Stimulated activated naive B cell treated with anti-CD40 and anti-IgM and Interleukin-4, amounts not matched to agents 10 μg/mL and 1 μg/mL and 100 μg/mL, for 72 hours (primary cell): Measurements from ENCODE around the gene GPRC6A.
A peak's percentile ranks its signal among the peaks of the same experiment; 100 is the strongest.
"Not testable (repeated sequence)": the region's sequence is repeated elsewhere in the genome, so short reads cannot be mapped to it uniquely, and the experiment has no call there.

ENCODE experiments used
- ATAC-seq, 2 donors: fragments of 150-1000 bp; cut with Tn5 transposase; replicated peaks; 2 replicates each; pipeline ENCODE4 v1.10.0; 2021; ENCODE audit warnings: moderate library complexity in 1 of 2
- DNase-seq: peaks from one replicate; pipeline ENCODE4 v3.0.0; 2021
- H3K27ac Mint-ChIP-seq: one replicate; pipeline ENCODE4 v1.8.0; 2022; ENCODE audit warnings: mild to moderate bottlenecking, mixed read lengths
- H3K27me3 Mint-ChIP-seq, 2 donors: one replicate each; pipeline ENCODE4 v1.8.0; 2022; ENCODE audit warnings: mixed read lengths in 2 of 2
- H3K36me3 Mint-ChIP-seq, 2 donors: one replicate each; pipeline ENCODE4 v1.8.0; 2022; ENCODE audit warnings: mixed read lengths in 2 of 2, mild to moderate bottlenecking in 1 of 2
- H3K4me1 Mint-ChIP-seq, 2 donors: one replicate each; pipeline ENCODE4 v1.8.0; 2022; ENCODE audit warnings: mixed read lengths in 2 of 2, mild to moderate bottlenecking in 1 of 2
- H3K4me3 Mint-ChIP-seq, 2 donors: one replicate each; pipeline ENCODE4 v1.8.0; 2022; ENCODE audit warnings: mild to moderate bottlenecking in 2 of 2, mixed read lengths in 2 of 2, moderate library complexity in 1 of 2
- H3K9me3 Mint-ChIP-seq, 2 donors: one replicate each; pipeline ENCODE4 v1.8.0; 2022; ENCODE audit warnings: mixed read lengths in 2 of 2, mild to moderate bottlenecking in 1 of 2

Gene GPRC6A, protein sequence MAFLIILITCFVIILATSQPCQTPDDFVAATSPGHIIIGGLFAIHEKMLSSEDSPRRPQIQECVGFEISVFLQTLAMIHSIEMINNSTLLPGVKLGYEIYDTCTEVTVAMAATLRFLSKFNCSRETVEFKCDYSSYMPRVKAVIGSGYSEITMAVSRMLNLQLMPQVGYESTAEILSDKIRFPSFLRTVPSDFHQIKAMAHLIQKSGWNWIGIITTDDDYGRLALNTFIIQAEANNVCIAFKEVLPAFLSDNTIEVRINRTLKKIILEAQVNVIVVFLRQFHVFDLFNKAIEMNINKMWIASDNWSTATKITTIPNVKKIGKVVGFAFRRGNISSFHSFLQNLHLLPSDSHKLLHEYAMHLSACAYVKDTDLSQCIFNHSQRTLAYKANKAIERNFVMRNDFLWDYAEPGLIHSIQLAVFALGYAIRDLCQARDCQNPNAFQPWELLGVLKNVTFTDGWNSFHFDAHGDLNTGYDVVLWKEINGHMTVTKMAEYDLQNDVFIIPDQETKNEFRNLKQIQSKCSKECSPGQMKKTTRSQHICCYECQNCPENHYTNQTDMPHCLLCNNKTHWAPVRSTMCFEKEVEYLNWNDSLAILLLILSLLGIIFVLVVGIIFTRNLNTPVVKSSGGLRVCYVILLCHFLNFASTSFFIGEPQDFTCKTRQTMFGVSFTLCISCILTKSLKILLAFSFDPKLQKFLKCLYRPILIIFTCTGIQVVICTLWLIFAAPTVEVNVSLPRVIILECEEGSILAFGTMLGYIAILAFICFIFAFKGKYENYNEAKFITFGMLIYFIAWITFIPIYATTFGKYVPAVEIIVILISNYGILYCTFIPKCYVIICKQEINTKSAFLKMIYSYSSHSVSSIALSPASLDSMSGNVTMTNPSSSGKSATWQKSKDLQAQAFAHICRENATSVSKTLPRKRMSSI

DNA sequence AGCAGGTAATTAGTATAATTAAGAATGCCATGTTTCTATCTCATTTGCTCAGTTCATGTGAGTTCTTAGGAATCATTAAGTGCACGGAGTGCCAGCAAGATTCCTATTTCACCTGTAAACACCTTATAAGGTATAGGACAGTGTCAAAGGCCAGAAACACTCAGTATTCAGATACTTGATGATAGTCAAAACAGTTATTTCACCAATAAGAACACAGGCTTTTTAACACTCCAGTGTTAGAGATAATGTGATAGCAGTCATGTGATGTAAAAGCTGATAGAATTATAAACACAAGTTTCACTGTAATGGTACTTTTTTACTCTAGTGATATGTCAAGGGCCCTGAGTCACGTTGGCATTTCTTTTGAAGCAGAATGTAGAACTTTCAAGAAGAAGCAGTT is at the start of gene GPRC6A:
Gene GPRC6A (minus strand): TSS at position 101 of the 400 bp plus-strand sequence. CDS start 70 bp downstream, at position 31.
- Mint-ChIP-seq H3K36me3 (no peaks in the 10 kb centered on the region), H3K27ac (no peak within 1 kb of the TSS), H3K4me1 (no peaks in the 10 kb centered on the region), H3K4me3 (no peak within 1 kb of the TSS), H3K9me3 (peaks cover 3 to 6% of the 10 kb centered on the region in 2 donors), H3K27me3 (no peaks in the 10 kb centered on the region)
- ATAC-seq: no peak
- no peak for DNase-seq

DNA sequence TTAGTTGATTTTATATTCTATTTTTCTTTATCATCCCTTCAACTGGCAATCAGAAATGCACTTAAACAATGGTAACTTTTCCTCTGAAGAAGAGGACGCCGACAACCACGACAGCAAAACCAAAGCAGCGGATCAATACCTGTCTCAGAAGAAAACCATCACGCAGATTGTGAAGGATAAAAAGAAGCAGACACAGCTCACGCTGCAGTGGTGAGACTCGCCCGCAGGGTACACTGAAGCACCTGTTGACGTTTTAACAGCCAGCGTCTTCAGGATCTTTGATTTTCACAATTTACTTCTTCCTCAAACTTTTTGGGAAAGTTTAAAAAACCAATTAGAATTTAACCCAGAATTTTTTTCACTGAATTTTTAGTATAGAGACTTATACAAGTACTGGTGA is 48.9 kb upstream of the GPRC6A start:
- H3K4me3 Mint-ChIP-seq: no peak overlapping the region
- no peak for DNase-seq
- H3K27ac Mint-ChIP-seq: no peak overlapping the region
- H3K36me3 Mint-ChIP-seq: no peaks in the 10 kb centered on the region
- H3K4me1 Mint-ChIP-seq: peaks cover 4 to 13% of the 10 kb centered on the region in 2 donors
- ATAC-seq: no peak
- peaks cover 19 to 27% of the 10 kb centered on the region in 2 donors for H3K27me3 Mint-ChIP-seq
- H3K9me3 Mint-ChIP-seq: no peaks in the 10 kb centered on the region

DNA sequence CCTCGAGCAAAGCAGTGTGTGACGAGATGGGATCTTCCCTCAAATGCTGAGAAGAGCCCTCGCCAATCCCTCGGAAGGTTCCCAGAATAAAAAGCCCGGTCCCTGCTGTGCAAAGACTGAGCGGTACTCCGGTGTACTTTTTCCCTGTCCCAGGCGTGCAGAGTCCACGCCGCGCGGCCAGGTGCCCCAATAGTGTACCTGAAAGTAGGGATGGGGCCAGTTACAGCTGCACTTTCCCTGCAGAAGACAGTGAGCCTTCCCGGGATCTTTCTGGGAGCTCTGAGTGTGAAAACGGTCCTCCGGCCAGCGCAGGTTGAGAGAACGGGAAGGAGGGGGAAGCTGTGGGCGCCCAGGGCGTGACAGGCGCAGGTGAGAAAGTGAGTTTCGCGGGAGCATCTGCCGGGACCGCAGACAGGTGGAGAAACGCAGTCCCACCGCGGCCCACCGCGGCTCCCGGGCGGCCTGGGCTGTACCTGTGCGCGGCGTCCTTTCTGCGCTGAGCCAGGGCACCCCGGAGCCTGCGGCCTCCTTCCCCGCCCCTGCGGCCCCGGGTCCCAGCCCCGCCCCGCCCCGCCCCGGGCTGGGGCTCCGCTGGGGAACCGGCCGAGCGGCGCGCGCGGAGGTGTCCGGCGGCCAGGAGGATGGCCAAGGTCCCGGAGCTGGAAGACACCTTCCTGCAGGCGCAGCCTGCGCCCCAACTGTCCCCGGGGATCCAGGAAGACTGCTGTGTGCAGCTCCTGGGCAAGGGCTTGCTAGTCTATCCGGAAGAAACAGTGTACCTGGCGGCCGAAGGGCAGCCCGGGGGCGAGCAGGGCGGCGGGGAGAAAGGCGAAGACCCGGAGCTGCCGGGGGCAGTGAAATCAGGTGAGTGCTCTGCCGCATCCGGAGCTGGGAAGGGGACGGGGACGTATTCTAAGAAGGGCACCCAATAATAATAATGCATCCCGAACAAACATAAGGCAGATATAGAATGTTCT is 48.0 kb upstream of the GPRC6A start, which contains the start of gene RFX6:
Gene RFX6 (plus strand): TSS at position 608 of the 977 bp plus-strand sequence. CDS start 34 bp downstream, at position 642.
- Mint-ChIP-seq H3K27me3 (peaks cover 19 to 27% of the 10 kb centered on the region in 2 donors), H3K36me3 (no peaks in the 10 kb centered on the region), H3K4me3 (peak within 1 kb of the TSS; percentile 64 to 78), H3K27ac (no peak within 1 kb of the TSS), H3K9me3 (no peaks in the 10 kb centered on the region), H3K4me1 (peaks cover 4 to 13% of the 10 kb centered on the region in 2 donors)
- DNase-seq (no peak), ATAC-seq (peak; percentile 31 to 44)

GRCh38 chr6:116876107-116876506 is 47.2 kb upstream of the GPRC6A start:
- H3K36me3 Mint-ChIP-seq: no peaks in the 10 kb centered on the region
- no peaks in the 10 kb centered on the region for H3K9me3 Mint-ChIP-seq
- H3K27me3 Mint-ChIP-seq: peaks cover 19 to 27% of the 10 kb centered on the region in 2 donors
- H3K4me1 Mint-ChIP-seq: peaks cover 4 to 13% of the 10 kb centered on the region in 2 donors
- no peak overlapping the region for H3K27ac Mint-ChIP-seq
- DNase-seq (no peak), ATAC-seq (no peak)
- no peak overlapping the region for H3K4me3 Mint-ChIP-seq

- Mint-ChIP-seq H3K4me3 (no peak overlapping the region), H3K9me3 (no peaks in the 10 kb centered on the region), H3K27me3 (peaks cover 19 to 27% of the 10 kb centered on the region in 2 donors), H3K36me3 (no peaks in the 10 kb centered on the region), H3K4me1 (peaks cover 4 to 13% of the 10 kb centered on the region in 2 donors), H3K27ac (no peak overlapping the region)
- ATAC-seq: no peak
- no peak for DNase-seq
These were observed 43.9 kb upstream of the GPRC6A start for GRCh38 chr6:116872771-116873170.

GRCh38 chr6:116866281-116866871 is 37.5 kb upstream of the GPRC6A start:
- H3K27me3 Mint-ChIP-seq: no peaks in the 10 kb centered on the region
- H3K36me3 Mint-ChIP-seq: no peaks in the 10 kb centered on the region
- H3K27ac Mint-ChIP-seq: no peak overlapping the region
- no peak for DNase-seq
- ATAC-seq: no peak
- H3K9me3 Mint-ChIP-seq: peaks cover 0 to 2% of the 10 kb centered on the region in 2 donors
- H3K4me3 Mint-ChIP-seq: no peak overlapping the region
- H3K4me1 Mint-ChIP-seq: no peaks in the 10 kb centered on the region

DNA sequence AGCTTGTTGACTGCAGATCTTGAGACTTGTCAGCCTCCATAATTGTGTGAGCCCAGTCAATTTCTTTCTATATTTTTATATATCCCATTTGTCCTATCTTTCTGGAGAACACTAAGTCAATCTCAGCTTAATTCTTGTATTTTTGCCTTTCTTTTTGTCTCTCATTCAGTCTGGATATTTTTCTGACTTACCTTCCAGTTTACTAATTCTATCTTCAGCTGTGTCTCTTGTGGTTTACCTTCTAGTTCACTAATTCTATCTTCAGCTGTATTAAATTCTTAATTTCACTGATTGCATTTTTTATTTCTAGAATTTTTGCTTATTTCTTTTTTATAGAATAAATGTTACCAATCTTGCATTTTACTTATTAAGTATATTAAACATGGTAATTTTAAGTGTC is 30.4 kb upstream of the GPRC6A start:
- ATAC-seq (no peak), DNase-seq (no peak)
- no peak overlapping the region for H3K27ac Mint-ChIP-seq
- no peaks in the 10 kb centered on the region for H3K4me1 Mint-ChIP-seq
- no peak overlapping the region for H3K4me3 Mint-ChIP-seq
- peaks cover 18 to 20% of the 10 kb centered on the region in 2 donors for H3K9me3 Mint-ChIP-seq
- no peaks in the 10 kb centered on the region for H3K27me3 Mint-ChIP-seq
- H3K36me3 Mint-ChIP-seq: no peaks in the 10 kb centered on the region

- H3K27me3 Mint-ChIP-seq: no peaks in the 10 kb centered on the region
- no peak overlapping the region for H3K27ac Mint-ChIP-seq
- ATAC-seq: no peak
- peaks cover 21 to 24% of the 10 kb centered on the region in 2 donors for H3K9me3 Mint-ChIP-seq
- DNase-seq: no peak
- no peaks in the 10 kb centered on the region for H3K4me1 Mint-ChIP-seq
- H3K4me3 Mint-ChIP-seq: no peak overlapping the region
- H3K36me3 Mint-ChIP-seq: no peaks in the 10 kb centered on the region
These were observed 29.2 kb upstream of the GPRC6A start for GRCh38 chr6:116858060-116858459.

GRCh38 chr6:116847227-116847626 is 18.3 kb upstream of the GPRC6A start:
- Mint-ChIP-seq H3K4me1 (no peaks in the 10 kb centered on the region), H3K36me3 (no peaks in the 10 kb centered on the region), H3K4me3 (no peak overlapping the region), H3K27me3 (peaks cover 9 to 21% of the 10 kb centered on the region in 2 donors), H3K9me3 (peaks cover 0 to 1% of the 10 kb centered on the region in 2 donors), H3K27ac (no peak overlapping the region)
- no peak for DNase-seq
- ATAC-seq: peak; percentile 21 to 39

GRCh38 chr6:116842459-116842858 is 13.6 kb upstream of the GPRC6A start:
- Mint-ChIP-seq H3K27ac (no peak overlapping the region), H3K4me3 (no peak overlapping the region)
- no peak for DNase-seq

GRCh38 chr6:116840091-116840490 is 11.2 kb upstream of the GPRC6A start:
- DNase-seq (no peak), ATAC-seq (peak; percentile 23 to 34)
- Mint-ChIP-seq H3K4me1 (peaks cover 0 to 2% of the 10 kb centered on the region in 2 donors), H3K9me3 (no peaks in the 10 kb centered on the region), H3K27ac (no peak overlapping the region), H3K27me3 (peaks cover 5% of the 10 kb centered on the region in 2 donors), H3K4me3 (no peak overlapping the region), H3K36me3 (no peaks in the 10 kb centered on the region)

More at GRCh38 chr6:116842459-116842858, 13.6 kb upstream of the GPRC6A start:
- Mint-ChIP-seq H3K36me3 (no peaks in the 10 kb centered on the region), H3K27me3 (peaks cover 0 to 5% of the 10 kb centered on the region in 2 donors), H3K9me3 (no peaks in the 10 kb centered on the region), H3K4me1 (peaks cover 0 to 2% of the 10 kb centered on the region in 2 donors)
- no peak for ATAC-seq

DNA sequence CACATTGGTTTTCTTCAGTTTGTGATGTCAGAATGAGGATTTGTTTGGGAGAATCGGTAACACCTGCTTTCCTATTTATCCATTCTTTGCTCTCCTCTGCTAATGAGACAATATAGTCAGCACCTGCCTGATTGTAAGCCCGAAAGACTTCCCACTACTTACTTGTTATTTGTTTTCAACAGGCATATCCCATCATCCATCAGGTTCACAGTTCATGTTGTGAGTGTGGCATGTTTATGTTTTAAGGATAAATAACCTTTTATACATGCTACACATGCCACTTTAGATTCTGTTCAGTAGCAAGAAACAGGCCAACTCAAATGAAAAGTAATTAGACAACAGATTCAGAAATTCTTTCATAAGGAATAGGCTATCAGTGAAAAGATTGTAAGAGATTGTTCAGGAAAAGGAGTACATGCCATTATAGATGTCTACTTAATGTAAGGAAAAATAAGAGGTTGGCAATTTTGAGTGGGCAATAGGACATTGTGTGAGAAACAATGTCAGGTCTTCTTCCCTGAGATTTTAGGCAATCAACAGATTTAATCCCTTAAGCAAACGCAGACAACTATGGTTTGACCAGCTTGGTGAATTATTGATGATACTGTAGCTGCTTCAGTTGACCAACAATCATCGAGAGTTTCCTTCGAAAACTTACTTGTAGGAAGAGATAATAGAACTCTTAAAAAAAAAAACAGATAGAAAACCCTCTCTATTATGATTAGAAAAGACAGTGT is 7.9 kb upstream of the GPRC6A start:
- H3K27me3 Mint-ChIP-seq: peaks cover 5% of the 10 kb centered on the region in 2 donors
- no peak for ATAC-seq
- H3K4me3 Mint-ChIP-seq: no peak overlapping the region
- no peak for DNase-seq
- peaks cover 0 to 2% of the 10 kb centered on the region in 2 donors for H3K4me1 Mint-ChIP-seq
- no peaks in the 10 kb centered on the region for H3K36me3 Mint-ChIP-seq
- no peaks in the 10 kb centered on the region for H3K9me3 Mint-ChIP-seq
- no peak overlapping the region for H3K27ac Mint-ChIP-seq

DNA sequence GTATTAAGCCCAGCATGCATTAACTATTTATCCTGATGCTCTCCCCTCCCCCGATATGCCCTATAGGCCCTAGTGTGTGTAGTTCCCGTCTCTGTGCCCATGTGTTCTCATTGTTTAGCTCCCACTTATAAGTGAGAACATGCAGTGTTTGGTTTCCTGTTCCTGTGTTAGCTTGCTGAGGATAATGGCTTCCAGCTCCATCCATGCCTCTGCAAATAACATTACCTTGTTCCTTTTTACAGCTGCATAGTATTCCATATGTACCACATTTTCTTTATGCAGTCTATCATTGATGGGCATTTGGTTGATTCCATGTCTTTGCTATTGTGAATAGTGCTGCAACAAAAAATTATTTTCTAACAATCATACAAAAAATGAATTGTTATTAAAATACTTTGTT is 5.6 kb upstream of the GPRC6A start:
- H3K4me3 Mint-ChIP-seq, H3K4me1 Mint-ChIP-seq, ATAC-seq, DNase-seq, H3K9me3 Mint-ChIP-seq, H3K36me3 Mint-ChIP-seq, H3K27me3 Mint-ChIP-seq, H3K27ac Mint-ChIP-seq: not testable (repeated sequence)
